Germinal center (tissue), 1 donor: Measurements from ENCODE around the gene PVALB.

ENCODE experiments used
- DNase-seq: peaks from one replicate; pipeline ENCODE4 v3.0.0; 2012; ENCODE audit warnings: mixed read lengths, low spot score

PVALB gene

GRCh38 chr22:36772451-36772850 lies 44.4 kb downstream of the PVALB start:
- DNase-seq = no peak

GRCh38 chr22:36771356-36772063 lies 45.3 kb downstream of the PVALB start:
- no peak for DNase-seq

- no peak for DNase-seq
These were observed 46.2 kb downstream of the PVALB start for GRCh38 chr22:36770513-36771231.

GRCh38 chr22:36769541-36770512 lies 47.0 kb downstream of the PVALB start:
- DNase-seq = no peak

- no peak for DNase-seq
These were observed 48.2 kb downstream of the PVALB start for GRCh38 chr22:36768616-36769015.

GRCh38 chr22:36768141-36768540 lies 48.7 kb downstream of the PVALB start:
- DNase-seq = no peak

- DNase-seq = no peak
These were observed 49.6 kb downstream of the PVALB start for GRCh38 chr22:36767035-36767775.

- DNase-seq = no peak
These were observed 50.8 kb downstream of the PVALB start for GRCh38 chr22:36765943-36766450.

- no peak for DNase-seq
These were observed 51.5 kb downstream of the PVALB start for GRCh38 chr22:36765131-36765942.

GRCh38 chr22:36764641-36765040 lies 52.2 kb downstream of the PVALB start:
- DNase-seq = no peak

- DNase-seq = no peak
These were observed 52.8 kb downstream of the PVALB start for GRCh38 chr22:36764060-36764459.

GRCh38 chr22:36763576-36763975 lies 53.3 kb downstream of the PVALB start:
- DNase-seq = no peak

- no peak for DNase-seq
These were observed 54.1 kb downstream of the PVALB start for GRCh38 chr22:36762687-36763260.

GRCh38 chr22:36761553-36762240 lies 55.1 kb downstream of the PVALB start:
- no peak for DNase-seq

GRCh38 chr22:36760786-36761185 lies 56.0 kb downstream of the PVALB start:
- no peak for DNase-seq

GRCh38 chr22:36759481-36760159 lies 57.2 kb downstream of the PVALB start:
- DNase-seq = no peak

- DNase-seq = no peak
These were observed 58.0 kb downstream of the PVALB start for GRCh38 chr22:36758792-36759271.

GRCh38 chr22:36757668-36758211 lies 59.1 kb downstream of the PVALB start:
- DNase-seq = peak; percentile 67
